HepG2 (cell line): Measurements from ENCODE around the gene EIF1AD. TPM values are rescaled to one million over a fixed set of nuclear protein-coding genes. Genes with fewer than 3 reads are reported as not detected.

Source experiments
- BRD4 ChIP-seq: sonication (generic); formaldehyde crosslinking; IDR thresholded peaks from 2 replicates; pipeline ENCODE4 v1.4.0; 2020; ENCODE audit warnings: missing genetic modification reagents
- CREB1 ChIP-seq, 2 experiments: fragments of 450-650 bp in 1 of 2; IDR thresholded peaks; 2 replicates each; pipeline ENCODE4 v1.6.1; 2016 to 2017; ENCODE audit warnings: control low read depth in 1 of 2, mild to moderate bottlenecking in 1 of 2, missing compliant biosample characterization in 1 of 2, missing genetic modification characterization in 1 of 2
- HDAC6 ChIP-seq: fragments of 200-600 bp; sonication (generic); IDR thresholded peaks from 2 replicates; pipeline ENCODE4 v1.7.0; 2017; ENCODE audit warnings: mild to moderate bottlenecking, antibody characterized with exemption, low read length, low read depth
- JARID2 ChIP-seq: sonication (generic); formaldehyde crosslinking; IDR thresholded peaks from 2 replicates; pipeline ENCODE4 v1.8.1; 2023; ENCODE audit warnings: missing genetic modification reagents, inconsistent platforms; ENCODE audit not compliant: insufficient replicate concordance
- JUNB ChIP-seq: sonication (generic); formaldehyde crosslinking; IDR thresholded peaks from 2 replicates; pipeline ENCODE4 v1.8.0; 2022; ENCODE audit warnings: missing genetic modification reagents, mild to moderate bottlenecking, borderline replicate concordance
- KAT7 ChIP-seq: IDR thresholded peaks from 2 replicates; pipeline ENCODE4 v1.6.1; 2018; ENCODE audit warnings: borderline replicate concordance, missing compliant biosample characterization
- MAFG ChIP-seq: sonication (generic); formaldehyde crosslinking; IDR thresholded peaks from 2 replicates; pipeline ENCODE4 v1.5.1; 2020; ENCODE audit warnings: mild to moderate bottlenecking, missing genetic modification reagents
- MATR3 ChIP-seq: sonication (generic); formaldehyde crosslinking; IDR thresholded peaks from 2 replicates; pipeline ENCODE4 v1.4.0; 2020; ENCODE audit warnings: missing genetic modification reagents
- NFE2 ChIP-seq: sonication (generic); formaldehyde crosslinking; IDR thresholded peaks from 2 replicates; pipeline ENCODE4 v1.4.0; 2020; ENCODE audit warnings: missing genetic modification reagents
- NPAS2 ChIP-seq: sonication (generic); formaldehyde crosslinking; IDR thresholded peaks from 2 replicates; pipeline ENCODE4 v1.8.0; 2022; ENCODE audit warnings: mild to moderate bottlenecking, missing genetic modification reagents, borderline replicate concordance
- SAFB2 ChIP-seq: sonication (generic); formaldehyde crosslinking; IDR thresholded peaks from 2 replicates; pipeline ENCODE4 v1.5.1; 2020; ENCODE audit warnings: missing genetic modification reagents, low read depth, mild to moderate bottlenecking, borderline replicate concordance
- SETDB1 ChIP-seq: sonication (generic); formaldehyde crosslinking; IDR thresholded peaks from 2 replicates; pipeline ENCODE4 v1.5.1; 2020; ENCODE audit warnings: missing genetic modification reagents, mild to moderate bottlenecking, borderline replicate concordance
- SIX4 ChIP-seq: sonication (generic); formaldehyde crosslinking; IDR thresholded peaks from 2 replicates; pipeline ENCODE4 v1.4.0; 2020; ENCODE audit warnings: missing genetic modification reagents
- SMAD9 ChIP-seq: sonication (generic); formaldehyde crosslinking; IDR thresholded peaks from 2 replicates; pipeline ENCODE4 v1.5.1; 2020; ENCODE audit warnings: mild to moderate bottlenecking, missing genetic modification reagents
- SRSF1 ChIP-seq: fragments of 200-400 bp; formaldehyde crosslinking; optimal IDR thresholded peaks from 2 replicates; pipeline ENCODE3; 2017; ENCODE audit warnings: mild to moderate bottlenecking, low read depth, low read length, moderate library complexity
- ZNF143 ChIP-seq: sonication (generic); formaldehyde crosslinking; IDR thresholded peaks from 2 replicates; pipeline ENCODE4 v1.4.0; 2020; ENCODE audit warnings: missing genetic modification reagents
- ZNF7 ChIP-seq: IDR thresholded peaks from 2 replicates; pipeline ENCODE4 v1.6.1; 2016; ENCODE audit warnings: missing biosample characterization, missing genetic modification reagents
- polyA plus RNA-seq, 8 experiments: library from polyadenylated mRNA; depleted of rRNA in 3 of 8; stranded (reverse) in 7 of 8; unstranded in 1 of 8; fragments of >200 nt; fragmentation: Illumina TruSeq in 4 of 8; extraction: Trizol in 4 of 8; gene quantifications; 2 replicates each; pipeline versions ENCODE4 v1.2.1 to v1.2.3, GENCODE V29; 2011 to 2016; ENCODE audit warnings: low read depth in 4 of 8, missing spikeins in 1 of 8, mixed read lengths in 1 of 8; ENCODE audit not compliant: insufficient read depth in 1 of 8
- total RNA-seq, 5 experiments: library from RNA; depleted of rRNA; stranded (reverse); fragments of >200 nt; fragmentation: Illumina TruSeq; extraction: Trizol; gene quantifications; 2 replicates each; pipeline ENCODE4 v1.2.3, GENCODE V29; 2016; ENCODE audit warnings: low read depth in 1 of 5
- TF ChIP-seq, protein P1 (sequence below): sonication (generic); formaldehyde crosslinking; IDR thresholded peaks from 2 replicates; pipeline ENCODE4 v1.5.0; 2020; ENCODE audit warnings: mild to moderate bottlenecking, missing genetic modification reagents
- TF ChIP-seq, protein P2 (sequence below): sonication (generic); formaldehyde crosslinking; IDR thresholded peaks from 2 replicates; pipeline ENCODE4 v1.9.0; 2021; ENCODE audit warnings: missing genetic modification reagents, mild to moderate bottlenecking, borderline replicate concordance
- TF ChIP-seq, protein P3 (sequence below): sonication (generic); formaldehyde crosslinking; IDR thresholded peaks from 2 replicates; pipeline ENCODE4 v1.5.0; 2020; ENCODE audit warnings: missing genetic modification reagents
- TF ChIP-seq, protein P4 (sequence below): sonication (generic); formaldehyde crosslinking; IDR thresholded peaks from 2 replicates; pipeline ENCODE4 v1.4.0; 2020; ENCODE audit warnings: missing genetic modification reagents

The EIF1AD gene
- total and polyA plus RNA-seq, 2 of the 13 experiments (the other 11 are each of a cell fraction or from before 2014, with no cell fraction given): 18.2 to 30.8 TPM

DNA sequence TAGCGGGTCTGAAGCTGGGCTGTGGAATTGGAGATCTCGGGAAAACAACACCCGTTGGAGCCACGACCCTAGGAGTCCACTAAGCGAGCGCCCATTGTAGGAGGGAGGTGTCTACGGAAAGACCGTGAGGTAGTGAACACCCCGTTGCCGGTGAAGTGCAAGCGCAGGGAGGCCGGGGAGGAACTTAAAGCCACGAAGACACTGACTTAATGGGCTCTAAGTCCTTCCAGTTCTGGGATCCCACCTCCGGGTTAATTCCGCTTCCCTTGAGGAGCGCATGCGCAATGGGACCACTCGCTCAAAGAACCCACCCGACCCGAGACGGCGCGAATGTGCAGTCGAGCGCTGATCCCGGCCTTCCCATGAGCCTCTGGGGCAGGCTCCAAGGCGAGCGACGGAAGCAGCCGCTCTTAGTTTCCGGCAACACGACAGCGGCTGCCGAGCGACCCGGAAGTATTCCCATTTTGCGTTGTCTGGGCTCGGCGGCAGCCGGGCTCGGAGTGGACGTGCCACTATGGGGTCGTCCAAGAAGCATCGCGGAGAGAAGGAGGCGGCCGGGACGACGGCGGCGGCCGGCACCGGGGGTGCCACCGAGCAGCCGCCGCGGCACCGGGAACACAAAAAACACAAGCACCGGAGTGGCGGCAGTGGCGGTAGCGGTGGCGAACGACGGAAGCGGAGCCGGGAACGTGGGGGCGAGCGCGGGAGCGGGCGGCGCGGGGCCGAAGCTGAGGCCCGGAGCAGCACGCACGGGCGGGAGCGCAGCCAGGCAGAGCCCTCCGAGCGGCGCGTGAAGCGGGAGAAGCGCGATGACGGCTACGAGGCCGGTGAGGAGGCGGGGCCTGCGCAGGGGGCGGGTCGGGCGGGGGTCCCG, 40.5 kb downstream of the EIF1AD start, which contains the start of gene SART1 (continued):
- TF ChIP-seq, protein P1, sequence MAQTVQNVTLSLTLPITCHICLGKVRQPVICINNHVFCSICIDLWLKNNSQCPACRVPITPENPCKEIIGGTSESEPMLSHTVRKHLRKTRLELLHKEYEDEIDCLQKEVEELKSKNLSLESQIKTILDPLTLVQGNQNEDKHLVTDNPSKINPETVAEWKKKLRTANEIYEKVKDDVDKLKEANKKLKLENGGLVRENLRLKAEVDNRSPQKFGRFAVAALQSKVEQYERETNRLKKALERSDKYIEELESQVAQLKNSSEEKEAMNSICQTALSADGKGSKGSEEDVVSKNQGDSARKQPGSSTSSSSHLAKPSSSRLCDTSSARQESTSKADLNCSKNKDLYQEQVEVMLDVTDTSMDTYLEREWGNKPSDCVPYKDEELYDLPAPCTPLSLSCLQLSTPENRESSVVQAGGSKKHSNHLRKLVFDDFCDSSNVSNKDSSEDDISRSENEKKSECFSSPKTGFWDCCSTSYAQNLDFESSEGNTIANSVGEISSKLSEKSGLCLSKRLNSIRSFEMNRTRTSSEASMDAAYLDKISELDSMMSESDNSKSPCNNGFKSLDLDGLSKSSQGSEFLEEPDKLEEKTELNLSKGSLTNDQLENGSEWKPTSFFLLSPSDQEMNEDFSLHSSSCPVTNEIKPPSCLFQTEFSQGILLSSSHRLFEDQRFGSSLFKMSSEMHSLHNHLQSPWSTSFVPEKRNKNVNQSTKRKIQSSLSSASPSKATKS (CRISPR knock-in tag): no peak
- no peak for TF ChIP-seq MAFG (CRISPR knock-in tag)
- no peak for TF ChIP-seq BRD4
- no peak for TF ChIP-seq JARID2 (CRISPR knock-in tag)
- TF ChIP-seq, protein P2, sequence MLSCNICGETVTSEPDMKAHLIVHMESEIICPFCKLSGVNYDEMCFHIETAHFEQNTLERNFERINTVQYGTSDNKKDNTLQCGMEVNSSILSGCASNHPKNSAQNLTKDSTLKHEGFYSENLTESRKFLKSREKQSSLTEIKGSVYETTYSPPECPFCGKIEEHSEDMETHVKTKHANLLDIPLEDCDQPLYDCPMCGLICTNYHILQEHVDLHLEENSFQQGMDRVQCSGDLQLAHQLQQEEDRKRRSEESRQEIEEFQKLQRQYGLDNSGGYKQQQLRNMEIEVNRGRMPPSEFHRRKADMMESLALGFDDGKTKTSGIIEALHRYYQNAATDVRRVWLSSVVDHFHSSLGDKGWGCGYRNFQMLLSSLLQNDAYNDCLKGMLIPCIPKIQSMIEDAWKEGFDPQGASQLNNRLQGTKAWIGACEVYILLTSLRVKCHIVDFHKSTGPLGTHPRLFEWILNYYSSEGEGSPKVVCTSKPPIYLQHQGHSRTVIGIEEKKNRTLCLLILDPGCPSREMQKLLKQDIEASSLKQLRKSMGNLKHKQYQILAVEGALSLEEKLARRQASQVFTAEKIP (CRISPR knock-in tag): no peak
- TF ChIP-seq KAT7 (CRISPR knock-in tag): peak; percentile 66; the same call in 1 of the 2 replicates
- TF ChIP-seq, protein P3, sequence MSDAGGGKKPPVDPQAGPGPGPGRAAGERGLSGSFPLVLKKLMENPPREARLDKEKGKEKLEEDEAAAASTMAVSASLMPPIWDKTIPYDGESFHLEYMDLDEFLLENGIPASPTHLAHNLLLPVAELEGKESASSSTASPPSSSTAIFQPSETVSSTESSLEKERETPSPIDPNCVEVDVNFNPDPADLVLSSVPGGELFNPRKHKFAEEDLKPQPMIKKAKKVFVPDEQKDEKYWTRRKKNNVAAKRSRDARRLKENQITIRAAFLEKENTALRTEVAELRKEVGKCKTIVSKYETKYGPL (CRISPR knock-in tag): no peak
- TF ChIP-seq NFE2: no peak
- TF ChIP-seq SMAD9 (CRISPR knock-in tag): peak; percentile 77; the same call in 1 of the 2 replicates
- TF ChIP-seq JUNB: no peak
- TF ChIP-seq, protein P4, sequence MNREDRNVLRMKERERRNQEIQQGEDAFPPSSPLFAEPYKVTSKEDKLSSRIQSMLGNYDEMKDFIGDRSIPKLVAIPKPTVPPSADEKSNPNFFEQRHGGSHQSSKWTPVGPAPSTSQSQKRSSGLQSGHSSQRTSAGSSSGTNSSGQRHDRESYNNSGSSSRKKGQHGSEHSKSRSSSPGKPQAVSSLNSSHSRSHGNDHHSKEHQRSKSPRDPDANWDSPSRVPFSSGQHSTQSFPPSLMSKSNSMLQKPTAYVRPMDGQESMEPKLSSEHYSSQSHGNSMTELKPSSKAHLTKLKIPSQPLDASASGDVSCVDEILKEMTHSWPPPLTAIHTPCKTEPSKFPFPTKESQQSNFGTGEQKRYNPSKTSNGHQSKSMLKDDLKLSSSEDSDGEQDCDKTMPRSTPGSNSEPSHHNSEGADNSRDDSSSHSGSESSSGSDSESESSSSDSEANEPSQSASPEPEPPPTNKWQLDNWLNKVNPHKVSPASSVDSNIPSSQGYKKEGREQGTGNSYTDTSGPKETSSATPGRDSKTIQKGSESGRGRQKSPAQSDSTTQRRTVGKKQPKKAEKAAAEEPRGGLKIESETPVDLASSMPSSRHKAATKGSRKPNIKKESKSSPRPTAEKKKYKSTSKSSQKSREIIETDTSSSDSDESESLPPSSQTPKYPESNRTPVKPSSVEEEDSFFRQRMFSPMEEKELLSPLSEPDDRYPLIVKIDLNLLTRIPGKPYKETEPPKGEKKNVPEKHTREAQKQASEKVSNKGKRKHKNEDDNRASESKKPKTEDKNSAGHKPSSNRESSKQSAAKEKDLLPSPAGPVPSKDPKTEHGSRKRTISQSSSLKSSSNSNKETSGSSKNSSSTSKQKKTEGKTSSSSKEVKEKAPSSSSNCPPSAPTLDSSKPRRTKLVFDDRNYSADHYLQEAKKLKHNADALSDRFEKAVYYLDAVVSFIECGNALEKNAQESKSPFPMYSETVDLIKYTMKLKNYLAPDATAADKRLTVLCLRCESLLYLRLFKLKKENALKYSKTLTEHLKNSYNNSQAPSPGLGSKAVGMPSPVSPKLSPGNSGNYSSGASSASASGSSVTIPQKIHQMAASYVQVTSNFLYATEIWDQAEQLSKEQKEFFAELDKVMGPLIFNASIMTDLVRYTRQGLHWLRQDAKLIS (CRISPR knock-in tag): no peak
- no peak for TF ChIP-seq HDAC6
- no peak for TF ChIP-seq ZNF7 (CRISPR knock-in tag)
- no peak for TF ChIP-seq SIX4 (CRISPR knock-in tag)
- TF ChIP-seq SRSF1: peak; percentile 83
- TF ChIP-seq CREB1 (IDR thresholded peaks at IDR 0.05): no peak
- TF ChIP-seq CREB1 (CRISPR knock-in tag; IDR thresholded peaks at IDR 0.05): peak; percentile 68; the same call in 1 of the 2 replicates
- TF ChIP-seq SETDB1 (CRISPR knock-in tag): no peak
- peak; percentile 97 for TF ChIP-seq ZNF143
- no peak for TF ChIP-seq NPAS2 (CRISPR knock-in tag)
- no peak for TF ChIP-seq MATR3 (CRISPR knock-in tag)
- no peak for TF ChIP-seq SAFB2
